ACC112 (cell line): ENCODE data around the gene ANKRD27.

Experiments used
- H2AFZ ChIP-seq: fragments of 200-600 bp; sonication (generic); one replicate; pipeline ENCODE4 v1.6.0; 2017; ENCODE audit warnings: antibody characterized with exemption, low read length; ENCODE audit not compliant: unreplicated experiment
- H3K27ac ChIP-seq: fragments of 200-600 bp; sonication (generic); 2 replicates; pipeline ENCODE4 v1.5.1; 2014; ENCODE audit warnings: low read depth, mild to moderate bottlenecking, antibody characterized with exemption, low read length, moderate library complexity
- H3K27me3 ChIP-seq: fragments of 200-600 bp; sonication (generic); 2 replicates; pipeline ENCODE4 v1.6.1; 2014; ENCODE audit warnings: mild to moderate bottlenecking, antibody characterized with exemption, low read length, moderate library complexity, mixed read lengths; ENCODE audit not compliant: insufficient read depth
- H3K36me3 ChIP-seq: fragments of 200-600 bp; sonication (generic); 2 replicates; pipeline ENCODE4 v1.6.1; 2016; ENCODE audit warnings: mild to moderate bottlenecking, antibody characterized with exemption, low read length, moderate library complexity, mixed read lengths; ENCODE audit not compliant: insufficient read depth
- H3K4me1 ChIP-seq: fragments of 200-600 bp; sonication (generic); one replicate; pipeline ENCODE4 v1.6.1; 2016; ENCODE audit warnings: low read length, mixed read lengths; ENCODE audit not compliant: insufficient read depth, unreplicated experiment, control insufficient read depth
- H3K4me3 ChIP-seq: fragments of 200-600 bp; sonication (generic); 2 replicates; pipeline ENCODE4 v1.5.1; 2014; ENCODE audit warnings: mild to moderate bottlenecking, low read depth, low read length
- H3K79me2 ChIP-seq: fragments of 200-600 bp; sonication (generic); one replicate; pipeline ENCODE4 v1.6.0; 2016; ENCODE audit warnings: low read length; ENCODE audit not compliant: control insufficient read depth, unreplicated experiment, insufficient read depth

ANKRD27 gene

GRCh38 chr19:32558607-32559228 lies 116.3 kb downstream of the ANKRD27 start:
- Histone ChIP-seq H2AFZ (no peak overlapping the region), H3K79me2 (no peaks in the 10 kb centered on the region), H3K27me3 (0 out of 2 replicates have a peak, but pooled peaks cover 3% of the 10 kb centered on the region), H3K4me1 (no peaks in the 10 kb centered on the region), H3K27ac (no peak overlapping the region), H3K4me3 (no peak overlapping the region), H3K36me3 (no peaks in the 10 kb centered on the region)

GRCh38 chr19:32555786-32556185 lies 119.2 kb downstream of the ANKRD27 start:
- H3K27me3 ChIP-seq, result 0 out of 2 replicates have a peak, but pooled peaks cover 3% of the 10 kb centered on the region
- no peak overlapping the region for H3K4me3 ChIP-seq
- H3K79me2 ChIP-seq, result no peaks in the 10 kb centered on the region
- no peaks in the 10 kb centered on the region for H3K4me1 ChIP-seq
- no peaks in the 10 kb centered on the region for H3K36me3 ChIP-seq
- no peak overlapping the region for H3K27ac ChIP-seq
- no peak overlapping the region for H2AFZ ChIP-seq

- H3K79me2 ChIP-seq, result no peaks in the 10 kb centered on the region
- H3K27me3 ChIP-seq, result no peaks in the 10 kb centered on the region
- H3K36me3 ChIP-seq, result no peaks in the 10 kb centered on the region
- H3K4me3 ChIP-seq, result no peak overlapping the region
- H3K4me1 ChIP-seq, result no peaks in the 10 kb centered on the region
- H3K27ac ChIP-seq, result no peak overlapping the region
- H2AFZ ChIP-seq, result no peak overlapping the region
These were observed 124.3 kb downstream of the ANKRD27 start for GRCh38 chr19:32550666-32551065.
